ENCODE results near the gene MROH7. TPM values are rescaled to one million over a fixed set of nuclear protein-coding genes. Genes with fewer than 3 reads are reported as not detected.
"Not testable (repeated sequence)": the region's sequence is repeated elsewhere in the genome, so short reads cannot be mapped to it uniquely, and the experiment has no call there.

Gene MROH7
- total and polyA plus RNA-seq, 3 experiments from 2014 or later, result not detected

- H3K4me3 ChIP-seq (ENCODE audit: low read length); H3K27ac ChIP-seq (ENCODE audit: low read depth, low read length); POLR2A ChIA-PET; H3K36me3 Mint-ChIP-seq; H3K4me1 Mint-ChIP-seq; H3K4me3 Mint-ChIP-seq; CTCF ChIA-PET; H3K4me1 ChIP-seq (ENCODE audit: insufficient read depth, low read length); H3K27ac Mint-ChIP-seq; H3K9me3 Mint-ChIP-seq; H3K36me3 ChIP-seq (ENCODE audit: insufficient read depth, low read length); H3K9me3 ChIP-seq (ENCODE audit: low read length); H3K27me3 ChIP-seq (ENCODE audit: insufficient read depth, low read length, poor library complexity, severe bottlenecking): not testable (repeated sequence)
- peaks cover 30 to 46% of the 10 kb centered on the region in 2 donors for H3K27me3 Mint-ChIP-seq
- peak in 1 of 5 donors; percentile 11 for DNase-seq
Measured at GRCh38 chr1:54636461-54637446, 4.8 kb upstream of the MROH7 start.

- CTCF ChIA-PET, result no interaction called here
- POLR2A ChIA-PET, result no interaction called here
- H3K4me1 ChIP-seq (ENCODE audit: insufficient read depth, low read length), result no peaks in the 10 kb centered on the region
- H3K4me3 ChIP-seq (ENCODE audit: low read length), result no peak overlapping the region
- no peaks in the 10 kb centered on the region for H3K36me3 Mint-ChIP-seq
- DNase-seq, result peak in 1 of 5 donors; percentile 3
- no peak overlapping the region for H3K27ac ChIP-seq (ENCODE audit: low read depth, low read length)
- no peak overlapping the region for H3K4me3 Mint-ChIP-seq
- H3K27me3 Mint-ChIP-seq, result peaks cover 27 to 28% of the 10 kb centered on the region in 2 donors
- no peaks in the 10 kb centered on the region for H3K27me3 ChIP-seq (ENCODE audit: insufficient read depth, low read length, poor library complexity, severe bottlenecking)
- H3K27ac Mint-ChIP-seq, result peak overlapping the region in 1 of 8 donors; percentile 34
- H3K4me1 Mint-ChIP-seq, result no peaks in the 10 kb centered on the region
- H3K36me3 ChIP-seq (ENCODE audit: insufficient read depth, low read length), result no peaks in the 10 kb centered on the region
- no peaks in the 10 kb centered on the region for H3K9me3 ChIP-seq (ENCODE audit: low read length)
- H3K9me3 Mint-ChIP-seq, result peaks cover 5 to 14% (median 9%) of the 10 kb centered on the region in 5 donors
Measured at GRCh38 chr1:54640361-54640760, 1.2 kb upstream of the MROH7 start.

GRCh38 chr1:54643736-54644135 lies 2.1 kb downstream of the MROH7 start:
- H3K4me3 ChIP-seq (ENCODE audit: low read length), result no peak overlapping the region
- Mint-ChIP-seq H3K27me3 (peaks cover 17 to 25% of the 10 kb centered on the region in 2 donors), H3K4me3 (no peak overlapping the region), H3K4me1 (no peaks in the 10 kb centered on the region), H3K36me3 (no peaks in the 10 kb centered on the region), H3K27ac (no peak overlapping the region), H3K9me3 (peaks cover 5 to 25% (median 9%) of the 10 kb centered on the region in 5 donors)
- no peaks in the 10 kb centered on the region for H3K36me3 ChIP-seq (ENCODE audit: insufficient read depth, low read length)
- no peaks in the 10 kb centered on the region for H3K27me3 ChIP-seq (ENCODE audit: insufficient read depth, low read length, poor library complexity, severe bottlenecking)
- H3K27ac ChIP-seq (ENCODE audit: low read depth, low read length), result no peak overlapping the region
- CTCF ChIA-PET, result no interaction called here
- H3K4me1 ChIP-seq (ENCODE audit: insufficient read depth, low read length), result no peaks in the 10 kb centered on the region
- H3K9me3 ChIP-seq (ENCODE audit: low read length), result no peaks in the 10 kb centered on the region
- POLR2A ChIA-PET, result no interaction called here
- DNase-seq, result no peak

- Mint-ChIP-seq H3K27me3 (peaks cover 18 to 30% of the 10 kb centered on the region in 2 donors), H3K9me3 (peaks cover 5 to 23% (median 9%) of the 10 kb centered on the region in 5 donors), H3K27ac (no peak overlapping the region), H3K36me3 (no peaks in the 10 kb centered on the region), H3K4me1 (no peaks in the 10 kb centered on the region), H3K4me3 (no peak overlapping the region)
- Histone ChIP-seq H3K4me3 (ENCODE audit: low read length) (no peak overlapping the region), H3K27me3 (ENCODE audit: insufficient read depth, low read length, poor library complexity, severe bottlenecking) (no peaks in the 10 kb centered on the region), H3K36me3 (ENCODE audit: insufficient read depth, low read length) (no peaks in the 10 kb centered on the region), H3K27ac (ENCODE audit: low read depth, low read length) (no peak overlapping the region), H3K4me1 (ENCODE audit: insufficient read depth, low read length) (no peaks in the 10 kb centered on the region), H3K9me3 (ENCODE audit: low read length) (no peaks in the 10 kb centered on the region)
- CTCF ChIA-PET, result no interaction called here
- DNase-seq, result no peak
- POLR2A ChIA-PET, result no interaction called here
Measured at GRCh38 chr1:54645806-54646676, 4.5 kb downstream of the MROH7 start.

- H3K4me1 ChIP-seq (ENCODE audit: insufficient read depth, low read length), result no peaks in the 10 kb centered on the region
- Mint-ChIP-seq H3K36me3 (no peaks in the 10 kb centered on the region), H3K4me1 (no peaks in the 10 kb centered on the region), H3K9me3 (peaks cover 0 to 14% (median 1%) of the 10 kb centered on the region in 5 donors), H3K4me3 (no peak overlapping the region), H3K27ac (no peak overlapping the region), H3K27me3 (peaks cover 19 to 32% of the 10 kb centered on the region in 2 donors)
- no peak overlapping the region for H3K27ac ChIP-seq (ENCODE audit: low read depth, low read length)
- no peaks in the 10 kb centered on the region for H3K27me3 ChIP-seq (ENCODE audit: insufficient read depth, low read length, poor library complexity, severe bottlenecking)
- H3K36me3 ChIP-seq (ENCODE audit: insufficient read depth, low read length), result no peaks in the 10 kb centered on the region
- no peak for DNase-seq
- POLR2A ChIA-PET, result no interaction called here
- CTCF ChIA-PET, result no interaction called here
- H3K9me3 ChIP-seq (ENCODE audit: low read length), result no peaks in the 10 kb centered on the region
- no peak overlapping the region for H3K4me3 ChIP-seq (ENCODE audit: low read length)
Measured at GRCh38 chr1:54649130-54649898, 7.7 kb downstream of the MROH7 start.

- Histone ChIP-seq H3K36me3 (ENCODE audit: insufficient read depth, low read length) (no peaks in the 10 kb centered on the region), H3K9me3 (ENCODE audit: low read length) (no peaks in the 10 kb centered on the region), H3K27ac (ENCODE audit: low read depth, low read length) (no peak overlapping the region), H3K4me3 (ENCODE audit: low read length) (no peak overlapping the region), H3K27me3 (ENCODE audit: insufficient read depth, low read length, poor library complexity, severe bottlenecking) (no peaks in the 10 kb centered on the region), H3K4me1 (ENCODE audit: insufficient read depth, low read length) (no peaks in the 10 kb centered on the region)
- Mint-ChIP-seq H3K9me3 (peaks cover 0 to 11% (median 0%) of the 10 kb centered on the region in 5 donors), H3K36me3 (no peaks in the 10 kb centered on the region), H3K4me1 (no peaks in the 10 kb centered on the region), H3K4me3 (no peak overlapping the region), H3K27ac (no peak overlapping the region), H3K27me3 (peaks cover 19 to 32% of the 10 kb centered on the region in 2 donors)
- CTCF ChIA-PET, result no interaction called here
- POLR2A ChIA-PET, result no interaction called here
- DNase-seq, result no peak
Measured at GRCh38 chr1:54649921-54650320, 8.3 kb downstream of the MROH7 start.

GRCh38 chr1:54650417-54650816 lies 8.8 kb downstream of the MROH7 start:
- no peak overlapping the region for H3K4me3 Mint-ChIP-seq
- no peaks in the 10 kb centered on the region for H3K4me1 ChIP-seq (ENCODE audit: insufficient read depth, low read length)
- ChIA-PET CTCF (no interaction called here), POLR2A (no interaction called here)
- no peaks in the 10 kb centered on the region for H3K36me3 Mint-ChIP-seq
- no peaks in the 10 kb centered on the region for H3K36me3 ChIP-seq (ENCODE audit: insufficient read depth, low read length)
- H3K27ac Mint-ChIP-seq, result no peak overlapping the region
- no peak for DNase-seq
- no peaks in the 10 kb centered on the region for H3K4me1 Mint-ChIP-seq
- H3K9me3 ChIP-seq (ENCODE audit: low read length), result no peaks in the 10 kb centered on the region
- peaks cover 0 to 10% (median 0%) of the 10 kb centered on the region in 5 donors for H3K9me3 Mint-ChIP-seq
- no peak overlapping the region for H3K27ac ChIP-seq (ENCODE audit: low read depth, low read length)
- H3K4me3 ChIP-seq (ENCODE audit: low read length), result no peak overlapping the region
- no peaks in the 10 kb centered on the region for H3K27me3 ChIP-seq (ENCODE audit: insufficient read depth, low read length, poor library complexity, severe bottlenecking)
- peaks cover 19 to 32% of the 10 kb centered on the region in 2 donors for H3K27me3 Mint-ChIP-seq
